Activated effector memory CD4-positive, alpha-beta T cell treated with anti-CD3 and anti-CD28 coated beads, Interleukin-2, amount 50 U/mL, for 16 hours (primary cell): Measurements from ENCODE around the gene FGG.
A peak's percentile ranks its signal among the peaks of the same experiment; 100 is the strongest.

Experiments used
- DNase-seq: peaks from one replicate; pipeline ENCODE4 v3.0.0-alpha.2; 2020

The FGG gene

GRCh38 chr4:154612472-154613414, at the start of gene FGG:
TSS of gene FGG (minus strand) at chr4:154612656. CDS start at chr4:154612609, 47 bp downstream.
- no peak for DNase-seq

GRCh38 chr4:154660052-154660451, 47.6 kb upstream of the FGG start:
- no peak for DNase-seq

- DNase-seq: no peak
Measured at GRCh38 chr4:154658680-154659405, 46.4 kb upstream of the FGG start.

- DNase-seq: no peak
Measured at GRCh38 chr4:154643493-154643892, 31.0 kb upstream of the FGG start.

GRCh38 chr4:154642373-154643009, 30.0 kb upstream of the FGG start:
- DNase-seq: no peak

- no peak for DNase-seq
Measured at GRCh38 chr4:154640999-154641398, 28.5 kb upstream of the FGG start.

GRCh38 chr4:154634058-154634457, 21.6 kb upstream of the FGG start:
- no peak for DNase-seq

GRCh38 chr4:154631828-154632227, 19.4 kb upstream of the FGG start:
- DNase-seq: no peak

- DNase-seq: no peak
Measured at GRCh38 chr4:154630324-154630723, 17.9 kb upstream of the FGG start.

GRCh38 chr4:154626793-154627484, 14.5 kb upstream of the FGG start:
- peak; percentile 73 for DNase-seq

GRCh38 chr4:154625971-154626370, 13.5 kb upstream of the FGG start:
- DNase-seq: no peak

GRCh38 chr4:154623995-154624394, 11.5 kb upstream of the FGG start:
- DNase-seq: no peak

- no peak for DNase-seq
Measured at GRCh38 chr4:154623436-154623835, 11.0 kb upstream of the FGG start.

- DNase-seq: no peak
Measured at GRCh38 chr4:154622598-154622997, 10.1 kb upstream of the FGG start.

- no peak for DNase-seq
Measured at GRCh38 chr4:154620111-154620510, 7.7 kb upstream of the FGG start.

GRCh38 chr4:154618708-154619315, 6.4 kb upstream of the FGG start:
- DNase-seq: peak; percentile 73

- DNase-seq: no peak
Measured at GRCh38 chr4:154617820-154618317, 5.4 kb upstream of the FGG start.

GRCh38 chr4:154616731-154617130, 4.3 kb upstream of the FGG start:
- no peak for DNase-seq

- DNase-seq: no peak
Measured at GRCh38 chr4:154616287-154616686, 3.8 kb upstream of the FGG start.

- no peak for DNase-seq
Measured at GRCh38 chr4:154615211-154615610, 2.8 kb upstream of the FGG start.

GRCh38 chr4:154614306-154614705, 1.9 kb upstream of the FGG start:
- no peak for DNase-seq

GRCh38 chr4:154611833-154612232, 623 bp downstream of the FGG start:
- no peak for DNase-seq
